ENCODE results near the gene EFNB2. TPM values are rescaled to one million over a fixed set of nuclear protein-coding genes. Genes with fewer than 3 reads are reported as not detected.

Gene EFNB2
- total and polyA plus RNA-seq, 2 of the 8 experiments (the other 6 are each of a cell fraction or from before 2014, with no cell fraction given), result 8.2 to 12.0 TPM

GRCh38 chr13:106528718-106529414, 6.6 kb downstream of the EFNB2 start:
- Histone ChIP-seq H3K4me1 (replicated peaks in 1 of 4; ENCODE audit: control insufficient read depth in 3 of 4, insufficient read depth in 4 of 4, low read length in 3 of 4) (peaks cover 14 to 40% (median 26%) of the 10 kb centered on the region in 4 experiments; a peak in 6 of 7 replicates), H3K9me3 (ENCODE audit: insufficient read depth in 2 of 2, low read depth in 1 of 2, low read length in 1 of 2) (no peaks in the 10 kb centered on the region), H4K91ac (replicated peaks; ENCODE audit: insufficient read length, low read length) (no peak overlapping the region), H3K56ac (replicated peaks; ENCODE audit: insufficient read length, low read depth, low read length) (no peak overlapping the region), H2AK5ac (ENCODE audit: low read depth, low read length) (no peak overlapping the region), H3K9ac (replicated peaks in 1 of 4; ENCODE audit: extremely low read depth in 1 of 4, low read depth in 3 of 4, low read length in 3 of 4) (no peak overlapping the region), H3K14ac (ENCODE audit: insufficient read length) (no peak overlapping the region), H2BK20ac (ENCODE audit: low read length) (no peak overlapping the region), H3K27me3 (replicated peaks in 1 of 4; ENCODE audit: control insufficient read depth in 3 of 4, extremely low read depth in 1 of 4, insufficient read depth in 3 of 4, low read length in 3 of 4) (peaks cover 0 to 7% (median 3%) of the 10 kb centered on the region in 4 experiments; a peak in 5 of 7 replicates), H3K4me3 (ENCODE audit: extremely low read depth in 1 of 4, insufficient read depth in 2 of 4, low read depth in 3 of 4, low read length in 4 of 4) (peak overlapping the region in 2 of 4 experiments; percentile 7 to 27; a peak in 1 of 8 replicates), H3K4me2 (ENCODE audit: insufficient read depth in 1 of 2, low read depth in 2 of 2, low read length in 2 of 2) (peak overlapping the region; percentile 40 to 56; a peak in 2 of 4 replicates), H3K36me3 (ENCODE audit: control insufficient read depth in 2 of 4, insufficient read depth in 4 of 4, low read length in 3 of 4) (no peaks in the 10 kb centered on the region), H2AFZ (ENCODE audit: low read length) (no peak overlapping the region), H2BK120ac (replicated peaks; ENCODE audit: low read depth, low read length) (no peak overlapping the region), H3K23ac (ENCODE audit: insufficient read length) (no peak overlapping the region), H2BK15ac (ENCODE audit: low read length) (no peak overlapping the region), H3K79me1 (ENCODE audit: low read depth, low read length) (no peaks in the 10 kb centered on the region; the same call in 1 of the 2 replicates), H2BK12ac (ENCODE audit: low read depth, low read length) (no peak overlapping the region; the same call in 1 of the 2 replicates), H2BK5ac (ENCODE audit: low read depth, low read length) (no peak overlapping the region), H3K4ac (replicated peaks; ENCODE audit: insufficient read length, low read depth, low read length) (no peak overlapping the region), H4K8ac (ENCODE audit: extremely low read depth, insufficient read depth, low read length) (no peak overlapping the region), H3K23me2 (ENCODE audit: low read depth, low read length) (peaks cover 4% of the 10 kb centered on the region), H4K5ac (ENCODE audit: insufficient read length, low read depth, low read length) (no peak overlapping the region), H4K20me1 (replicated peaks in 1 of 2; ENCODE audit: control insufficient read depth in 1 of 2, insufficient read depth in 2 of 2, low read length in 2 of 2) (peaks cover 4 to 19% of the 10 kb centered on the region in 2 experiments), H3K27ac (ENCODE audit: low read depth, low read length) (no peak overlapping the region), H3K79me2 (ENCODE audit: control insufficient read depth in 1 of 2, insufficient read depth in 2 of 2, low read length in 2 of 2) (peaks cover 0 to 85% of the 10 kb centered on the region in 2 experiments; a peak in 2 of 4 replicates), H3K18ac (ENCODE audit: extremely low read depth, low read length) (0 out of 2 replicates have a peak overlapping the region, but pooled peaks have one; percentile 9)
- FAIRE-seq (no peak), DNase-seq (ENCODE audit: low read depth in 1 of 2, low spot score in 2 of 2) (no peak)
- POLR2A ChIA-PET (ENCODE audit: partially characterized antibody), result no interaction called here
- CTCF ChIA-PET (ENCODE audit: partially characterized antibody), result interaction anchor here (0.7 to 1.3 kb wide), 3 partner anchors 49 to 446 kb away, joined by 3 read pairs; no protein-coding TSS in a partner anchor
- TF ChIP-seq SUZ12 (IDR thresholded peaks at IDR 0.05; ENCODE audit: low read length), result no peak
- TF ChIP-seq YY1 (IDR thresholded peaks at IDR 0.05; ENCODE audit: low read depth, low read length), result 0 out of 2 replicates have a peak, but pooled peaks have one; percentile 63
- 63% methylated on average over 7 of the region's 7 CpGs; no CpG with 5 or more reads in 1 of the 2 experiments for WGBS, 2 experiments (ENCODE audit: extremely low coverage in 1 of 2, insufficient coverage in 1 of 2, insufficient read length in 1 of 2, insufficient replicate concordance in 2 of 2, low coverage in 1 of 2, low lambda C conversion rate in 2 of 2, missing lambda C conversion rate in 1 of 2)

Data from H1 (cell line).